22Rv1 (cell line): ENCODE measurements around the gene GNPDA1.
"Not testable (repeated sequence)": the region's sequence is repeated elsewhere in the genome, so short reads cannot be mapped to it uniquely, and the experiment has no call there.

ENCODE experiments used
- CTCF ChIP-seq: fragments of 450-650 bp; IDR thresholded peaks from 2 replicates; pipeline ENCODE4 v1.5.1; 2017; ENCODE audit warnings: mild to moderate bottlenecking
- ZFX ChIP-seq: fragments of 450-650 bp; IDR thresholded peaks from 2 replicates; pipeline ENCODE4 v1.6.1; 2017; ENCODE audit warnings: antibody characterized with exemption, borderline replicate concordance

- TF ChIP-seq CTCF, ZFX: not testable (repeated sequence)
Measured at GRCh38 chr5:142052026-142052425, 39.2 kb upstream of the GNPDA1 start.
